Activated CD8-positive, alpha-beta memory T cell treated with anti-CD3 and anti-CD28 coated beads for 1 hour (primary cell): ENCODE data around the gene LEP.
"Not testable (repeated sequence)": the region's sequence is repeated elsewhere in the genome, so short reads cannot be mapped to it uniquely, and the experiment has no call there.

Source experiments
- DNase-seq, 2 donors: peaks; one replicate each; pipeline ENCODE4 v3.0.0-alpha.2; 2020; ENCODE audit warnings: low read depth in 1 of 2; ENCODE audit errors: extremely low read depth in 1 of 2

LEP gene

DNA sequence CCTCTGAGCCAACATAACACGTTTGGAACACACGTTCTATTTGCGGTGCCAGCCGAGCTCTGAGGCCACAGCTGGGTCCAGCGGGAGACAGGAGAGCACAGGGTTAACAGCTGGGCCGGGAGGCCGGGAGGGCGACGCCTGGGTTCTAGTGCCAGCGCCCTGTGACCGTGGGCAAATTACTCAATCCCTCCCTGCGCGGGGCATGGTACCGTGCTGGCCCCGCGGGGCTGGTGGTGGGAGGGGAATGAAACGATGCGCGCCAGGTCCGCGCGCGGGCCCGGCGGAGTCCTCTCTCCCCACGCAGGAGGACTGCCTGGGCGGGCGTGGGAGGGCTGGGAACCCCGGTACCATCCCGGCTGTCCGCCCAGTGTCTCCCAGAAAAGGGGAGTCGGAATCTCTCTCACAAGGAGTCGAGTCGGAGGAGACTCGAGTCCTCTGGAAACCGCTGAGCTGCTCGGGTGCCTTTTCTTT, 30.4 kb downstream of the LEP start:
- no peak for DNase-seq

DNA sequence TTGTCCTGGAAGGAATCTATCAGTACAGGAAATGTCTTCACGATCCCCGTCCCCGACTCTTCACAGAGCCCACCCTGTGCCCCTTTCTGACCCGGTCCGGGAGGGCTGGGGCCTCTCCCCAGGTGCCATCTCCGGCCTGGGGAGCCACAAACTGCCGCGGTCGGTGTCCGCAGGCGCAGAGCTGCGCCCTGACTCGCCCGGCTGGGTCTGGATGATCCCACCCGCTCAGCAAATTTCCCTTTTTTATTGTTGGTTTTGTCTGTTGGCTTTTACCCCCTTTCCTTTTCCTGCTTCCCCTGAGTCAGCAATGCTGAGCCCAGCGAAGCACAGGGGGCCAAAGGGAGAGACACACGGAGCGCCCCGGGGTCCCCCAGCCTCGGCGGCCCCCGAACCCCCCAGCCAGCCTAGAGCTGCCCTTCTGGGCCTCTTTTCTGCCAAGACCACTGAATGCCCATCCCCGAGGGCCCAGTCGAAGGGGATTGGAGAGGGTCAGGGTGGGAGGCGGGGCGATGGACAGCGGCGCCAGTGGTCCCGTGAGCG, 30.9 kb downstream of the LEP start:
- DNase-seq, result no peak

DNA sequence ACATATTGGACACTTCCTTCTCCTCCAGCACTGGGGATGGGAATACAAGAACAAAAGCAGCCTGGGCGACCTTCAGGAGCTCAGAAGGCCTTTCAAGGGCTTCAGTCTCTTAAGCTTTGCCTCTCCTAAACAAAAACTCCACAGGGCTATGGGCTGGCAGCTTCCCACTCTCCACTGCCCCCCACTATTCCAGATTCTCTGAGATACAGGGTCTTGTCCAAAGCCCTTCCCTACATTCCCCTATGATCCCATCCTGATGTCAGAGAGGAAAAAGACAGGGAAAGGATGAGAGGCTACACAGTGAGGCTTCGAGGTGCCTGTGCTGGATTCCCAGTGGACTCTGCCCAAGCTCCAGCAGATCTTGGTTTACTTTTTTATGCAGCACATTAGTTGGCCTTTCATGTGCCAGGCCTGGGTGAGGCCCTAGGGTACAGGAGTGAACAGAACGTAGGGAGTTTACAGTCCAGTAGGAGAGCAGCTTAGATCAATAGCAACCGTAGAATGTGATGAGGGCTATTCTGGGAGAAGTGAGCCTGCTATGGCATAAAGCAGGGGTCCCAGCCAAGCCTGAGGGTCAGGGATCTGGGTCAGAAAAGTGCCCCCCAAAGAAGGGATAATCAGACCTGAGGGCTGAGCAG, 33.3 kb downstream of the LEP start:
- DNase-seq, result no peak

DNA sequence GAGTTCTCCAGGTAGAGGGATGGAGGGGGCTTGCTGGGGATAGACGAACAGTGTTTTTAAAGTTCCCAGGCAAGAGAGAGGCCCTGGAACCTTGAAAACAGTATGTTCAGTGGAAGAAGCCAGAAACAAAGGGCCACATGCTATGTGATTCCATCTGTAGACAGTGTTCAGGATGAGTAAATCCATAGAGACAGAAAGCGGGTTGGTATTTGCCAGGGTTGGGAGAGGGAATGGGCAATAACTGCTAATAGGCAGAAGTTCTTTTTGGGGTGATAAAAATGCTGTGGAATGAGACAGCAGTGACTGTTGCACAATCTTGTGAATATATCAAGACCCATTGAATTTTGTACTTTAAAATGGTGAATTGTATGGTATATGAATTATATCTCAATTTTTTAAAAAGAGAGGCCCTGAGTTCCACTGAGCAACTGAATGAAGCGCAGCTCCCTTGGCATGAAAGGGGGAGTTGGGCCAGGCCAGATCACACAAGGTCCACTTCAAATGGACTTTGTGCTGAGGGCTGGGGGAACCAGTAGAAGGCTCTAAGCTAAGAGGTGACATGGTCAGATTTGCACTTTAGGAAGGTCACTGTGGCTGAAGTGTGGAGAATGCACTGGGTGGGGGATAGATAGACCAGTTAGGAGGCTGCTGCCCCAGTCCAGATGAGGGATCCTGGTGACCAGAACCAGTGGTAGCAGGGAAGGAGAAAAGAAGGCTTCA, 34.0 kb downstream of the LEP start:
- DNase-seq, result no peak

DNA sequence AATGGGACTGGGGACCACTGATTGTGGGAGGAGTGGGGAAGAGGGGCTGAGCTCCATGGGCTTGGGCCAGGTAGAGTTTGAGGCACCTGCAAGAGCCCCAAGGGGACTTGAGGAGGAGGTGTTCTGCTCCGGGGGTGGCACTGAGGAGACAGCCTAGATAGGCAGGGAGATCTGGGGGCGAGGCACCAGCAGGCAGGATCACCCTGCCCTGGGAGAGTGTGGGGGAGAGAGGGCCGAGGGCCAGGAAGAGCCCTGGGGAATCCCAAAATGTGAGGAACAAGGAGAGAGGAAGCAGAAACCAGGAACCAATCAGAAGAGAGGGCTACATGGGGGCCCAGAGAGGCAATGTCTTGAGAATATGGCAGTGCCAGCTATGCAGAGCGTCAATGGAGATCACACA, 34.6 kb downstream of the LEP start:
- DNase-seq, result no peak

DNA sequence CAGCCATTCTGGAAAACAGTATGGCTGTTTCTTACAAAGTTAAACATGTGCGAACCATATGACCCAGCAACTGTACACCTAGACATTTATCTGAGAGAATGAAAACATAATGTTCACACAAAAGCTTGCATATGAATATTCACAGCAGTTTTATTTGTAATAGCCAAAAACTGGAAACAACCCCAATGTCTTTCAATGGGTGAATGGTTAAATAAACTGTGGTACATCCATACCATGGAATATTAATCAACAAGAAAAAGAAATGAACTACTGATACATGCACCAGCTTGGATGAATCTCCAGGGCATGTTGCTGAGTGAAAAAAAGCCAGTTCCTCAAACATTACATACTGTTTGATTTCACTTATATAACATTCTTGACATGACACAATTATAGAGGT, 37.3 kb downstream of the LEP start:
- DNase-seq, result no peak

DNA sequence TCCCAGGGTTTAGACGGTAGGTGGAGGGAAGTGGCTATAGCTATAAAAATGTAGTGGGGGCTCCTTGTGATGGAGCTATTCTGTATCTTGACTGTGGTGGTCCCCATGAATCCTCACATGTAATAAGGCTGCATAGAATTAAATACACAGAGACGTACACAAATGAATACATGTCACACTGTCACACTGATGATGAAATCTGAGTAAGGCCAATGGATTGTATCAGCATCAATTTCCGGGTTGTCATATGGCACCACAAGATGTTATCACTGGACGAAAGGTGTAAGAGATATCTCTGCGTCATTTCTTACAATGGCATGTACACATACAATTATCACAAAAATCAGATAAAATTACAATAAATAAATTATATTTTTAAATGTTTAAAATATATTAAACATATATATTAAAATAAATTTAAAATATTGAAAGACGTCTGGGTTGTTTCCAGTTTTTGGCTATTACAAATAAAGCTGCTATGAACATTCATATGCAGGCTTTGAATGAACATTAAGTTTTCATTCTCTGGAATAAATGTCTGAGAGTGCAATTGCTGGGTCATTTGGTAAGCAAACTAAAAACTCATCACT, 38.1 kb downstream of the LEP start:
- DNase-seq, result no peak

DNA sequence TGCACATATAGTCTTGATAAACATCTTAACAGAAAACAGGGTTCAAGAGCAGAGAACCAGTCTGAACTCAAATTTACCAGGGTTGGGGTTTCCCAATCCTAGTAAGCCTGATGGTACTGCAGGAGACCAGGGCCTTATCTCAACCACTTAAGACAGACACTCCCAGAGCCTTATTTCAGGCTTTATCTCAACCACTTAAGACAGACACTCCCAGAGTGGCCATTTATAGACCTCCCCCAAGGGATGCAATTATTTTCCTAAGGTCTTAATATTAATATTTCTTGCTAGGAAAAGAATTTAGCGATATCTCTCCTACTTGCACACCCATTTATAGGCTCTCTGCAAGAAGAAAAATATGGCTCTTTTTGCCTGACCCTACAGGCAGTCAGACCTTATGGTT, 39.4 kb downstream of the LEP start:
- not testable (repeated sequence) for DNase-seq

DNA sequence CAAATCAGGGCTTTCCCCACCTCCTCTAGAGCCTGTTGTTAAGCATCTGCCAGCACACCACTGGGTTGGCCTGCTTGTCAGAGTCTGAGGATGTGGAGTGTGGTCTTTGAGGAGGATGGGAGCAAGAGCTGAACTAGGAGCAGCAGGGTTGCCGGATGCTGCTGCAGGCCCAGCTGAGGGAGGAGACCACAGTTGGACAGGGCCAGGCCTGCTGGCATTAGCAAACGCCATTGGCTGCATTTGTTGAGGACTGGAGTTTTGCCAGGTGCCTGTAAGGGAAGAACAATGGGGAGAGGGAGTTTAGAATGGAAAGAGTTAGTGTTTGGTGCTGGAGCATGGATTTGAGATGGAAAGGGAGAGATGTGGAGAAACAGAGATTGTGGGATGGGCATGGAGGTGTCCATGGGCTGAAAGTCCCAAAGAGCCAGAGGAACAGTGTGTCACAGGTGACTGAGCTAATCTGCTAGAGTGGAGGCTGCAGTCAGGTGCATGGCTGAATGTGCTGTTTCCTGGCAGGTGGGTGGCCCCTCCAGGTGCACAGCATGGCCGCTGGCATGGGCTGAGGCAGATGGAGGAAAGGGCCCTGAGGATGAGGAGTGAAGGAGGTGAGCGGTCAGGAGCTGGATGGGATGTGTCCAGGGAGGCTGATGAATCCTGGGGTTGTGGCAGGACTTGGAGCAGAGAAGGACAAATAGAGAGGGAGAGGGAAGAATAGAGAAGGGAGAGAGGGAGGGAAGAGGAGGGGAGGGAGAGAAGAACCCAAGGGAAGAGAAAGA, 40.7 kb downstream of the LEP start:
- DNase-seq, result no peak

DNA sequence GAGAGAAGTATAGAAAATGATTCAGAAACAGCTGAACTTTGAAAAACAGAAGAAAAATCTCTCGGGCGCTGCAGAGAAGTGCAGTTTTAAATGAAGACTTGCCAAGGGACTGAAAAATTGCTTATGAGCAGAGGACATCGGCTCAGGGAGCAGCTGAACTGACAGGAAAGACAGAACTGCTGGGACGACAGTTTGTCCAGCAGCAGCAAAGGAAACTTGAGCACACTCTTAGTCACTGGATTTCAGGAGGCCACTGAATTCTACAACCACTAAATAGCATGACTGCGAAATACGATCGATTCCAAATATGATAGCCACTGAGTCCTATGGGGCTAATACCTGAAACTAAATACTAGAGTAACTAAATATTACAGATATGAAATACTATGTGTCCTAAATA, 43.0 kb downstream of the LEP start:
- DNase-seq, result no peak

DNA sequence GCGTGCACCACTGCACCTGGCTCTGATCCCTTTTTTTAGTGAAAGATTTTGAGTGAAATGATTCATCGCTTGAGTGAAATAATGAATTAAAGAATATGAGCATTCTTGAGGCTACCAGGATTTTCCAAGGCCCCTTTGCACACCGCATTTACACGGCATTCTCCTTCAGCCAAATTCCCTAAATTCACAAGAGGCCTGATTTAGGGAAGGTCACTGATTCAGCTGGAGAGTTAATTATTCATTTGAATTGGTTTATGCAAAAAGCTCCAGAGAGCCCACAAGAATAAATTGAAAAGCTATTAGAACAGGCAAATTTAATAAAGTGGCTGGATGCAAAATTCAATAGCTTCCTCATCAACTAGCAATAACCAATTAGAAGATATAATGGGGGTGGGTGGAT, 46.5 kb downstream of the LEP start:
- DNase-seq, result no peak

DNA sequence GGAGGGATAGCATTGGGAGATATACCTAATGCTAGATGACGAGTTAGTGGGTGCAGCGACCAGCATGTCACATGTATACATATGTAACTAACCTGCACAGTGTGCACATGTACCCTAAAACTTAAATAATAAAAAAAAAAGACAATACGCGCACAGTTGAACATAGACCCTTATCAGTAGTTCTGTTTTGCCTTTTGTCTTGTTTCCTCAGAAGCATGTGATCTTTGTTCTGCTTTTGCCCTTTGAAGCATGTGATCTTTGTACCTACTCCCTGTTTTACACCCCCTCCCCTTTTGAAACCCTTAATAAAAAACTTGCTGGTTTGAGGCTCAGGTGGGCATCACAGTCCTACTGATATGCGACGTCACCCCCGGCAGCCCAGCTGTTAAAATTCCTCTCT, 56.9 kb downstream of the LEP start:
- not testable (repeated sequence) for DNase-seq

DNA sequence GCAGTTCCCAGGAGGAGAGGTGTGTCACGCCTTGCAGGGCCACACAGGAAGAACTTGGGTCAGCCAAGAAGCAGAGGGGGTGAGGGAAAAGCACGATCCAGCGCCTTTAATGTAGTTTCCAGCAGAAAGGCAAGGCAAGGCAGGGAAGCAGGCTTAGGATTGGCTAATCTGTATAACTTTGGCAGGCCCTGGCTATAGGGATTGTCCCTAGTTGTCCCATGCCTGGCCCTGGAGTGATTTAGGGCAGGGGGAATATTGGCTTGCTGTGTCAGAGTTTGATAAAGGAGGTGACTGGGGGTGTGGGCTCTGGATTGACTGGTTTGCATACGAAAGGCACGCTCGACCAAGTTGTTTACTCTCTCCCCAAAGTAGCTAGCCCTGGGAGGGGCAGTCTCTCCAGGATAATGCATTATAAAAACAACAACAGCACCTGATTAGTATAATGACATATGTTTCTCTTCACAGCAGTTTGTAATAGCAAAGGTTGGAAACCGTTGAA, 58.1 kb downstream of the LEP start:
- DNase-seq, result no peak

DNA sequence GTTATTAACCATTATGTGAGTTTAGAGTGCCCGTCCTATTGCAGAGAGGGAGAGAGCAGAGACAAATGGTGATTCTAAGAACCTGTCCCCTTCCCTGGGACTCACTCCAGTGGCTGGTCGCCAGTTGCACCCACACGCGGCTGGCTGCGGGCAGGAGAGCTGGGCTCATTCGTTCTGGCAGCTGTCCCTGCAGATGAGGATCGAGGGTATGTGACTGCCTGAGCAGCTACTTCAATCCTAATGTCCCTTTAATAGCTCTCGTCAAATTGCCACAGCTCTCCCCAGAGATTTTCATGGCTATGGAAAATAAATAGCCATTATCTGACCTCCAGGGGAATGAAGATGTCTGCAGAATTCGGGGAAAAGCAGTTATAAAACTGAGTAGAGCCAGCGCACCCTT, 61.1 kb downstream of the LEP start:
- DNase-seq, result no peak

DNA sequence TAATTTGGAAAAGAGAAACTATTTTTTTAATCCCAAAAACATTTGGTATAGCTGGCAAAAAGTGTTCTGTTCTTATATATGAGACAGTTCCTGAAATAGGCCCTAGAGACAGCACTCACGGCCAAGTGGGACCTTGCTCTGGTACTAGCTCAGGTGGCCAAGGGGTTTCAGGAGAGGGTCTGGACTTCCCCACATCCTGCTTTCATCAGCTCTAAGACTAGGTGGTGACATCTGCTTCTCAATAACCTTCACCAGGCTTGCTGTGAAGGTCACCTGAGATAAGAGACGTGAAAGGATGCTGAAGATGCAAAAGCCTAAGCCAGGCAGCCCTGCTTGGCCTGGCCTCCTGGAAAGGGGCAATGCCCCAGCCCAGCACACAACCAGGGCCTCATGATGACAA, 62.1 kb downstream of the LEP start:
- no peak for DNase-seq

DNA sequence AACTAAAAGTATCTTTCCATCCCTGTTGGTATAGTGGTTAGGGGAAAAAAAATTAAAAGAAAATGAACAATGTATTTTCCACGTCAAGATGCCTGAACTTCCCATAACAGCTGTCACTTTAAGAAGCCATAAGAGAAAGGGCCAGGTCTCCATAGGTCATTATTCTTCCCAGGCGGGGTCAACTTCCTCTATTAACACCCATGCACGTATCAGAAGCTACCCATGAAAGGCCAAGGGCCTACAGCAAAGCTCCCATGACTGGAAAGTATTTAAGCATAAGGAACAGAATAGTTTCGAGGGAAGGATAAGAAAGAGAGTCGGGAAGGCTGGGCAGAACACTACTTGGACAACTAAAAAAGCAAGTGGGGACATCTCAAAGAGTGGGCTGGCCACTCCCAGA, 62.6 kb downstream of the LEP start:
- DNase-seq, result no peak

DNA sequence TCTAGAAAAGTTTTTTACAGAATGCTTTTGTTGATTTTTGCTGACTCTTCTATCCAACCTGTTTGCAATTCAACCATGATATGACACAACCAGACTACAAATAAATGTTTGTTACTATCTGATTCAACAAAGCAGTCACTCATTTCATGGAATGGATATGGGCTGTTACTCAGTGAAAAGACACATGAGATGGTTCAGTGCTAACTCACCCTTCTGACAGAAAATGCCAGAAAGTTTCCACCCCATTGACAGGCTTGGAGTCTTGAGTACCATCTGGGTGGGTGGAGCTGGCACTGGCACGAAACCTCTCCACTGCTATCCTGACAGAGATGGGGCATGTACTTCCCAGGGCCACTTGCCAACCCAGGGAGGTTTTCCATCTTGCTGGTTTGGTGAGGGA, 63.1 kb downstream of the LEP start:
- DNase-seq, result no peak

DNA sequence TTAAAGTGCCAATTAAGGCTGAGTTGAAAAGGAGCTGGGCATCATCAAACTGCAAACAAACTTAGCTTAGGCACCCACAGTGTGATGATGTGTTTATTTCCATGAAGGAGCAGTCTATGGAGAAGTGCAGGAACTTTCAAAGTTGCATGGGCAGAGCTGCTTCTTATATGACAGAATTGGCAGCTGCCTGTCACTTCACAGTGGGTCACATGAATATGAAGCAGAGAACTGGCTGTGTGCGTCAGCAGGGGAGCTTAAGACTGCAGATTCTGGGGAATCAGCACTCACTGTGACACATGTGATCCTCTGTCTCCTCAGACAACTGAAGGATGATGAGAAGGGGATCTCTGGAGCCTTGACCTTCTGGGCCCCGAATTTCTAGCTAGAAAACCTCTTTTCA, 66.0 kb downstream of the LEP start:
- DNase-seq, result no peak
